ENCODE measurements around the gene PALD1.

PALD1 gene

DNA sequence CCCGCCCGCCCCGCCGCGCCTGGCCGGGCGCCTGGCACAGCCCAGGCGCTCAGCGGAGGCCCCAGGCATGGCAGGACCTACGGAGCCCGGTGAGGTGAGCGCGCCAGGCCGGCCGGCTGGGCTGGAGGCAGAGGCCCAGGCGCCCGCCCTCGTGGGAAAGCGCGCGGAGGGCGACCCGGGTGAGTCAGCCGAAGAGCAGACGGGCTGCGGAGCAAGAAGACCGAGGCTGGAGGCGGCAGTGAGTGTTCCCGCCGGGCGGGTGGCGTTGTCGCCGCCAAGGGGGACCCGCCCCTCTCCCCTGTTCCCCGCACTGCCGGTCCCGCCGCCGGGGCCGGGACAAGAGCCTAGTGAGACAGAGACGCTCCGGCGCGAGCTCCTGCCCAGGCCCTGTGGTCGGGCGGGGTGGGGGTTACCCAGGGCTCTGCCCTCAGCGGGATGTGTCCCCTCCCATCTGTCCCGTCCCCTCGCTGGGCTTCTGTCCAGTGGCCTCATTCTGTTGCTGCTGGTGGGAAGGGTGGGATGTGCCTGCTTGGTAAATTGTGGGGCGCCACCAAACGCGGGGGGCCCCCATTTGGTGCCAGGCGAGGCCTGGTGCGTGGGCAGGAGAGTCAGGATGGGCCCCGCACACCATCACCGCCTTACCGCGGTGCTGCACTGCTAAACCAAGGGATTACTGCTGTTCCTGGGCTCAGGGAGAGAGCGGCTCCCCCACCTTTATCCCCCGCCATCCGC, 20.1 kb upstream of the PALD1 start:
- DNase-seq = peak; percentile 13

- DNase-seq = no peak
These were observed 19.4 kb upstream of the PALD1 start for GRCh38 chr10:70459061-70459773.

DNA sequence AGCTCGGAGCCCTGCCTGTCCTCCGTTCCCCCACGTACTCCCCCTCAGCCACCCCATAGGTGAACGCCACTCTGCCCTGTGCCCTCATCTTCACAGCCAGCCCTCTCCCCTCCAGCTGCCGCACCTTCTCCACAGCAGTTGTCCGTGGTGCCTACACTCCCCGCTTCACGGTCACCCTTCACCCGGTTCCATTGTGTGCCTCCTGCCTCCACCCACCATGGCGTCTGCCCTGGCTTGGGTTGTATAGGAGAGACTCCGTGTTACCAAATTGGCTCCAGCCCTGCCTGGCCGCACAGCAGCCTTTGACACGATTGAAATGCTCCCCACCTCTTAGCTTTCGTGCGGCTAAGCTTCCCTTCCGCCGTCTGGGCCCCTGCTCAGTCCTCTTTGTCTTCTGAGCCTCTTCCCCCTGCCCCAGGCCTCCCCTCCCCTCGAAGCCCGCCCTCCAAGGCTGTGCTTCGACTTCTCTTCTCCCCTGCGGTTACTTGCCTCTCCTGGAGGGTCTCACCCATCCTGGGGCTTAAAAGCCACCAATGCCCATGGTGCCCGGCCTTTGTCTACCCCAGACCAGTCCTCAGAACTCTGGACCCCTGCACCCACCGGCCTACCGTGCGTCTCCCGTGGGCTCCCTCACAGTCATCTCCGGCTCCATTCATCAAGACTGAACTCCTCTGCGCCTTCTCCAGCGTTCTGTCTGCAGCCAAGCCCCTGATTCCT, 18.6 kb upstream of the PALD1 start:
- no peak for DNase-seq

- DNase-seq = peak; percentile 52
These were observed 16.9 kb upstream of the PALD1 start for GRCh38 chr10:70461397-70462348.

GRCh38 chr10:70462349-70462984, 16.1 kb upstream of the PALD1 start:
- DNase-seq = no peak

DNA sequence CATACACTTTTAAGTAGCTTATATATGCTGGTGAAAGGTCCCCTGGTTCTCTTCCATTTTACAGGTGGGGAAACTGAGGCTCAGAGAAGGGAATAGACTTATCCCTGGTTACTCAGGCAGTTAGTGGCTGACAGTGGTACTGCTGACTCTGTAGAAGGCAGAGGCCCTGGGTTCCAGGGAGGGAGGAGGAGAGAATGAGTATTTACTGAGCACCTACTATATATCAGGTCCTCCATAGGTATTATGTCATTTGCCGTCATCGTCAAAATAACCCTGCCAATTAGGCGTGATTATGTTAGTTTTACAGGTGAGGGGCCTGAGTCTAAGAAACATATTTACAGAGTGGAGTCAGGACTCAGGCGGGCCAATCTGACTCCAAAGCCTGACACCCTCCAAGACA, 13.3 kb upstream of the PALD1 start:
- DNase-seq = no peak

DNA sequence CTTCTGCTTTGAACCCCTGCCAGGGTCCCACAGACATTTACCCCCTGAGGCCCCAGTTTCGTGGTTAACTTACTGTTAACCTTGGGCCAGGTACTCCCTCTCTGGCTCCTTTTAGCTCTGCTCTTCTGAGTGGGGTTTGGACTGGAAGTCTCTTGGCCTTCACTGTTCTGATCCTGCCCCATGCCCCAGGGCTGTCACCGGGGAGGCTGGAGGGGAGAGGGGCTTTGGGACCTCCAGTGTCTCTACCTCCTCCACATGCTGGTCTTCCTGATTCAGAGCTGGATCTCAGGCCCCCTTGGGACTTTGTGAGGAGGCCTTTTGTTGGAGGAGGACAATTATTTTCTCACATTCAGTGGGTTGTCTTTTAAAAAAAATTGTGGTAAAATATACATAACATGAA, 12.7 kb upstream of the PALD1 start:
- DNase-seq = no peak

DNA sequence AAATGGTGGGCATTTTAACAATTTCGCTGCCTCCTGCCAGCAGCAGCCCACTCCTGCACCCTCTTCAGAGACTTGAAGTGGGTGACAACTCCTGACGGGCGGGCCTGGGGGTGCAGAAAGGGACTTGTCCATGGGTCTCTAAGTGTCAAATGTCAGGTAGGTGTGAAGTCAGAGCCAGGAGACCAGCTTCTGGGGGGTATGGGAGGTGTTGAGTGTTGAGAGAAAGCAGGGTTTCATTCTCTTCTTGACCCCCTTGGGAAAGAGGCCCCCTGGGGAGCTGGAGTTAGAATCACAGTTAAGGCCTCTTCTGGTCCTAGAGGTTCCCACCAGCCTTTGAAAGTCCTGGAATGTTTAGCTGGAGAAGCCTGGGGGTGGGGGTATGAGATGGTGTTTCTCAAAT, 11.6 kb upstream of the PALD1 start:
- no peak for DNase-seq

- no peak for DNase-seq
These were observed 5.6 kb upstream of the PALD1 start for GRCh38 chr10:70472799-70473454.

DNA sequence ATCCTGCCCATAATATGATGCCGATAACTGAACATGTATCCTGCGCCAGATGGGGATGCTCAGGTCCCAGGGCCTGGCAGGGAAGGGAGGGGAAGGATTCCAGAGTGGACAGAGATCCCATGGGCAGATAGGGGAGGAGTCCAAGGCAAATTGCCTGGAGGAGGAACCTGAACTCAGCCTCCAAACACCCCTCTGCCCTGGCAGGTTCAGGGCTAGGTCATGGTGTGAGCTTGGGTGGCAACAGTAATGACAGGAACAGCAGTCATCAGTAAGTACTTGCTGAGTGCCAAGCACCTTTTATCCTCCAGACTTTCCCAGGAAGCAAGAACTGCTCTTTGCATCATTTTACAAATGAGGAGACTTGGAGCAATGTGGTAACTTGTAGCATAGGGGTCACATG, 3.8 kb upstream of the PALD1 start:
- no peak for DNase-seq

- no peak for DNase-seq
These were observed 2.9 kb upstream of the PALD1 start for GRCh38 chr10:70475661-70476060.

DNA sequence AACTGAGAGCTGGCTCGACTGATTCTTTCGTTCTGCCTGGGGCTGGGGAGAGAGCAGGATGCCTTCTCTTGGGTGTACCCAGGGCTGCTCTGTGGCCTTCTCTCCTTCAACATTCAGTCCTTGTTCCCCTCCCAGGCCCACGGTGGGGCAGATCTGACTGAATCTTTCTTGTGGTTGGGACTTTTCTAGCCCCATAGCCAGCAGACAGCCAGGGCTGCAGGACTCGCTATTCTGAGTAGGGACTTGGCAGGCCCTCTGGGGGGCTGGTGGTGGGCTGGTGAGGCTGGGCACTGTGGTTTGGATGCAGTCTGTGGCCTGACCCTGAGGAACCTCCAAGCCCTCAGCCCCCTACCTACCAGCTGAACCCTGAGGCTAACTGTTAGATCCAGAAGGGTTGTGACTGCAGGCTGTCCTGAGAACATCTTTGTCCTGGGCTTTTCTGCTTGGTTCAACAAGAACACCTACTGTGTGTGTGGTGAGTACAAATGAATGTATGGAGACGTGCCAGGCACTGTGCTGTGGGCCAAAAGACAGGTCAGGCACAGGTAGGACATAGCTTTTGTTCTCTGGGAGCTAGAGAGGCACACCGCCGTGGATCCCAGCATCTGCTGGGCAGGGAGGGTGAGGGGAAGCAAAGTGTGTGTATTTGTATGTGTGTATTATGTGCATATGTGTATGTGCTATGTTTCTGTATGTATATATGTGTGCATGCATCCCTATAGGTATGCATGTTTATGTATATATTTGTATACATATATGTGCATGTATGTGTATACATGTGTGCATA, 2.1 kb upstream of the PALD1 start:
- DNase-seq = no peak

- peak; percentile 81 for DNase-seq
These were observed 855 bp upstream of the PALD1 start for GRCh38 chr10:70477661-70478162.

DNA sequence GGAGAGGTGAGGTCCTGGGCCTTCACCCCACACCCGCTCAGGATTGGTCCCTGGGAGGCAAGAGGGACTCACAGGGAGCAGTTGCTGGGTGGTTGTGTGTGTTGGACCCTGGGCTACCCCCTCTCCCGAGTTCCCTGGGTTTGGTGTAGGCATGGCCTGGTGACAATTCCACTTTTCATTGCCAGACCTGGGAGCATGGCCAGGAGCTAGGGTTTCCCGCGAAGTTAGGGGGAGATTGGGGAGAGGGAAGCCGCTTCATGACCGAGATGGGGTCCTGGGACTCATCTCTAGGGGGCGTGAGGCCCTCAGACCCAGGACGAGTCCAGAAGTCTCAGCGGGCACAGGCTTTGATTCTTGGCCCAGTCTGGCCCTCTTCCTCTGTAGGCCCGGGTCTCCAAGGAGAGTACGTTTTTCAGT, 606 bp downstream of the PALD1 start:
- DNase-seq = no peak

GRCh38 chr10:70479626-70480238, 1.2 kb downstream of the PALD1 start:
- DNase-seq = no peak

DNA sequence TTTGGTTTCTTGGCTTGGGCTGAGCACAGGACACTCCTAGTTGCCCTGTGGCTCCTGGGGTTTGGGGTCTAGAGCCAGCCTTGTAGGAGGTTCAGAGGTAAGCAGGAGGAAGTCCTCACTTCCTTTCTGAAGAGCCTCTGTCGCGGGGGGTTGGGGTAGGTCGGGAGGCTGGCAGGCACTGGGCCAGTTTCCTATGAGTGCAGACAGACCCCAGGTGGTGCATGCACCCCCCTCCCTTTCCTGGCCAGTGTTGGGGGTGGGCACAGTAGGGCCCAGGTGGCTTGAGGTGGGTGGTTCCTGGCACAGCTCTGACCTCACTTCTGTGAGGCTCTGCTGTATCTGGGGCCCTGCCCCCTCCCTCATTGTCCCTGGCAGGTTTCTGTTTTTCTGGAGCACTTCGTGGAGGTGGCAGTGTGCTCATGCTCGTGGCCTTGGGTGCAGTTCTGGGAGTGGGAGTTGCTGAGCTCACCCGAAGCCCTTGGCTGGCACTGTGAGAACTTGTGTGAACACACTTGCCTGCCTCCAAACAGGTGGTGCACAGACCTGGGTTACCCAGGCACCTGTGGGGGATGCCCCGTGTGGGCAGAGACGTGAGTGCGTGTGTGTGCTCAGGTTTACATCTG, 1.8 kb downstream of the PALD1 start:
- DNase-seq = peak; percentile 19

DNA sequence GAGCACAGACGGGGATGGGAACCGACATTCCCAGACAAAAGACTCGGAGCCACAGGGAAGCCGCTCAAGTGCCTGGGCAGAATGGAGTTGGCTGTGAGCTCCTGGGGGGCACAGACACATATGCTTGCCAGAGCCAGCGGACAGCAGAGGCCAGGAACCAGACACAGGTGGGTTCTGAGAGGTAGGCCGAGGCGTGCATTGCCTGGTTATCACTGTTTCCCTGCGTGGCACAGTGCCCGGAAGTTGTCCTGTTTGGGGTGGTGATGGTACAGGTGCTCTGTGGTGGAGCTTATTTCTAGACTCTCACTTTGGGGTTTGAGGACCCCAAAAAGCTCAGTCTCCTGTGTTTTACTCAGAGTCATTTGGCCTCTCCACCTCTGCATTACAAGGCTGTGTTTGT, 2.5 kb downstream of the PALD1 start:
- DNase-seq = no peak

DNA sequence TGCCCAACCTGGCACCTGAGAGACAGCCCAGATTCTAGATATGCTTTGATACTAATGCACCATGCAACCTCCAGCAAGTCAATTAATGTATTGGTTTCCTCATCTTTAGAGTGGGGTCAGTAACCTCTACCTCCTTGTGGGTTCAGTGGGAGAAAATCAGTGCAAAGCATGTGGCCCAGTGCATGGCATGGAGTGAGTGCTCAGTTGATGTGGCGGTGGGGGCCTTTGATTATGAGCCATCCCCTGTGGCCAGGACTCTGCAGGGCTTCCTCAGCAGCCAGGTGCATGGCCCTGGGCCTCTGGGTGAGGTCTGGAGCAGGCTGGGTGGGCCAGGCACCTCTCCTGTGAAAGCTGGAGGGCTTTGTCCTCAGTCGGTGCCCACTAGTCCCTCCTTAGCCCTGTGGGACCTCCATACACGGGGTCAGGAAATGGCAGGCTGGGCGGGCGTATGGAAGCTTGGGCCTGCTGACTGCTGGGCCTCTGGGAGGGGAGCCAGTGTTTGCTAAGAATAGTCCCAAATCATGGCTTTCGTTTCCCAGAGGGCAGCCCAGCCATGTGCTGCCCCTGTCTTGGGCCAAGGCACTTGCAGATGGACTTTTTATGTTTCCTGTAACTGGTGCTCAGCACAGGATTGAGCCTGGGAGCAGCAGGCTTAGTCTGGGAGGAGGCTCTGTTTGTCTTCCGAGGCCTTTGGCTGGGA, 3.4 kb downstream of the PALD1 start:
- DNase-seq = no peak

Measured in CD4-positive, alpha-beta T cell treated with Interleukin-12 subunit alpha and Interleukin-12 subunit beta, for 1 hour (primary cell).